NCI-H2196 (cell line): ENCODE measurements around the gene ZNF311.
"Not testable (repeated sequence)": the region's sequence is repeated elsewhere in the genome, so short reads cannot be mapped to it uniquely, and the experiment has no call there.

Experiments
- DNase-seq: peaks from one replicate; lab custom pipeline; 2025; ENCODE audit not compliant: unreplicated experiment; lab: John Stamatoyannopoulos, UW

The ZNF311 gene

GRCh38 chr6:28982476-28983266 is 22.4 kb downstream of the ZNF311 start:
- no peak for DNase-seq

- peak; percentile 84 for DNase-seq
Measured at GRCh38 chr6:28981833-28982475, 23.2 kb downstream of the ZNF311 start.

- peak; percentile 62 for DNase-seq
Measured at GRCh38 chr6:28981431-28981832, 23.7 kb downstream of the ZNF311 start.

GRCh38 chr6:28980852-28981430 is 24.2 kb downstream of the ZNF311 start:
- peak; percentile 50 for DNase-seq

- no peak for DNase-seq
Measured at GRCh38 chr6:28980137-28980851, 24.8 kb downstream of the ZNF311 start.

- no peak for DNase-seq
Measured at GRCh38 chr6:28979679-28980078, 25.4 kb downstream of the ZNF311 start.

GRCh38 chr6:28978959-28979561 is 26.1 kb downstream of the ZNF311 start:
- no peak for DNase-seq

GRCh38 chr6:28978133-28978491 is 27.0 kb downstream of the ZNF311 start:
- DNase-seq = no peak

GRCh38 chr6:28977341-28978132 is 27.6 kb downstream of the ZNF311 start:
- DNase-seq = no peak

GRCh38 chr6:28976677-28977076 is 28.4 kb downstream of the ZNF311 start:
- DNase-seq = no peak

GRCh38 chr6:28974505-28974904 is 30.6 kb downstream of the ZNF311 start:
- no peak for DNase-seq

- not testable (repeated sequence) for DNase-seq
Measured at GRCh38 chr6:28970056-28970455, 35.1 kb downstream of the ZNF311 start.

GRCh38 chr6:28969129-28969528 is 36.0 kb downstream of the ZNF311 start:
- DNase-seq = no peak

GRCh38 chr6:28968476-28968875 is 36.6 kb downstream of the ZNF311 start:
- no peak for DNase-seq

GRCh38 chr6:28965706-28966105 is 39.4 kb downstream of the ZNF311 start:
- no peak for DNase-seq

GRCh38 chr6:28960846-28961500 is 44.1 kb downstream of the ZNF311 start:
- no peak for DNase-seq

- not testable (repeated sequence) for DNase-seq
Measured at GRCh38 chr6:28958561-28959243, 46.4 kb downstream of the ZNF311 start.

GRCh38 chr6:28957795-28958314 is 47.3 kb downstream of the ZNF311 start:
- DNase-seq = not testable (repeated sequence)

- no peak for DNase-seq
Measured at GRCh38 chr6:28956331-28956730, 48.8 kb downstream of the ZNF311 start.
